Suprapubic skin (tissue), 4 donors: ENCODE results near the gene PXMP4.

Experiments
- CTCF ChIP-seq, 2 donors: fragments of 200-600 bp in 1 of 2; fragments of 450-650 bp in 1 of 2; sonication (generic) in 1 of 2; IDR thresholded peaks; one replicate each; pipeline ENCODE4 v1.5.1; 2016 to 2019; ENCODE audit warnings: antibody characterized with exemption in 2 of 2, mild to moderate bottlenecking in 1 of 2, moderate library complexity in 1 of 2
- EP300 ChIP-seq: sonication (generic); formaldehyde crosslinking; IDR thresholded peaks from one replicate; pipeline ENCODE4 v1.6.1; 2017; ENCODE audit warnings: antibody characterized with exemption
- POLR2A ChIP-seq, 2 donors: fragments of 450-650 bp; IDR thresholded peaks; one replicate each; pipeline ENCODE4 v1.6.1; 2017; ENCODE audit warnings: antibody characterized with exemption in 2 of 2, mild to moderate bottlenecking in 2 of 2, moderate library complexity in 2 of 2
- POLR2AphosphoS5 ChIP-seq, 3 donors: sonication (generic); formaldehyde crosslinking; IDR thresholded peaks; one replicate each; pipeline ENCODE4 v1.6.1; 2017; ENCODE audit warnings: antibody characterized with exemption in 3 of 3

GRCh38 chr20:33696448-33696847 is 23.7 kb downstream of the PXMP4 start:
- TF ChIP-seq CTCF (IDR thresholded peaks at IDR 0.05): no peak
- TF ChIP-seq POLR2AphosphoS5 (IDR thresholded peaks at IDR 0.05): no peak
- no peak for TF ChIP-seq EP300
- no peak for TF ChIP-seq POLR2A (IDR thresholded peaks at IDR 0.05)
